Central memory CD8-positive, alpha-beta T cell (primary cell): ENCODE data around the gene CDHR2.

Experiments
- ATAC-seq: fragments of 150-1000 bp; cut with Tn5 transposase; replicated peaks from 2 replicates; pipeline ENCODE4 v1.10.0; 2022; ENCODE audit warnings: mild to moderate bottlenecking, moderate FRiP score, moderate number of reproducible peaks; ENCODE audit not compliant: poor library complexity, severe bottlenecking; ENCODE audit errors: extremely low read depth
- DNase-seq, 2 donors: peaks; one replicate each; pipeline ENCODE4 v3.0.0; 2021; ENCODE audit warnings: low spot score in 2 of 2
- H3K27ac Mint-ChIP-seq: one replicate; pipeline ENCODE4 v1.8.0; 2022; ENCODE audit warnings: low read depth, mild to moderate bottlenecking, moderate library complexity, mixed read lengths
- H3K27me3 Mint-ChIP-seq: one replicate; pipeline ENCODE4 v1.8.0; 2022; ENCODE audit warnings: mixed read lengths
- H3K36me3 Mint-ChIP-seq: one replicate; pipeline ENCODE4 v1.8.0; 2022; ENCODE audit warnings: mild to moderate bottlenecking, moderate library complexity, mixed read lengths; ENCODE audit not compliant: insufficient read depth
- H3K4me1 Mint-ChIP-seq: one replicate; pipeline ENCODE4 v1.8.0; 2022; ENCODE audit warnings: mixed read lengths
- H3K4me3 Mint-ChIP-seq: one replicate; pipeline ENCODE4 v1.8.0; 2022; ENCODE audit warnings: mild to moderate bottlenecking, moderate library complexity, mixed read lengths
- H3K9me3 Mint-ChIP-seq: one replicate; pipeline ENCODE4 v1.8.0; 2022; ENCODE audit warnings: mixed read lengths

CDHR2 gene

GRCh38 chr5:176601901-176602482 is 52.9 kb downstream of the CDHR2 start:
- ATAC-seq (no peak), DNase-seq (no peak)
- Mint-ChIP-seq H3K36me3 (peaks cover 2% of the 10 kb centered on the region), H3K4me3 (no peak overlapping the region), H3K27ac (no peak overlapping the region), H3K27me3 (no peaks in the 10 kb centered on the region), H3K9me3 (no peaks in the 10 kb centered on the region), H3K4me1 (no peaks in the 10 kb centered on the region)

GRCh38 chr5:176603091-176603490 is 53.9 kb downstream of the CDHR2 start:
- no peak for ATAC-seq
- H3K36me3 Mint-ChIP-seq, result peaks cover 2% of the 10 kb centered on the region
- no peaks in the 10 kb centered on the region for H3K27me3 Mint-ChIP-seq
- no peaks in the 10 kb centered on the region for H3K4me1 Mint-ChIP-seq
- H3K9me3 Mint-ChIP-seq, result no peaks in the 10 kb centered on the region
- no peak for DNase-seq
- H3K27ac Mint-ChIP-seq, result no peak overlapping the region
- H3K4me3 Mint-ChIP-seq, result no peak overlapping the region

- Mint-ChIP-seq H3K9me3 (no peaks in the 10 kb centered on the region), H3K36me3 (peaks cover 2% of the 10 kb centered on the region), H3K4me3 (no peak overlapping the region), H3K27me3 (peaks cover 9% of the 10 kb centered on the region), H3K4me1 (peaks cover 9% of the 10 kb centered on the region), H3K27ac (no peak overlapping the region)
- DNase-seq, result no peak
- ATAC-seq, result no peak
Measured at GRCh38 chr5:176606032-176606431, 56.9 kb downstream of the CDHR2 start.

- H3K27ac Mint-ChIP-seq, result no peak overlapping the region
- peaks cover 17% of the 10 kb centered on the region for H3K27me3 Mint-ChIP-seq
Measured at GRCh38 chr5:176606875-176607274, 57.7 kb downstream of the CDHR2 start.

GRCh38 chr5:176608142-176608705 is 59.1 kb downstream of the CDHR2 start:
- no peaks in the 10 kb centered on the region for H3K9me3 Mint-ChIP-seq
- no peak for ATAC-seq
- H3K4me1 Mint-ChIP-seq, result peaks cover 9% of the 10 kb centered on the region
- H3K27ac Mint-ChIP-seq, result no peak overlapping the region
- H3K4me3 Mint-ChIP-seq, result peak overlapping the region; percentile 85
- H3K36me3 Mint-ChIP-seq, result peaks cover 2% of the 10 kb centered on the region
- peaks cover 28% of the 10 kb centered on the region for H3K27me3 Mint-ChIP-seq
- no peak for DNase-seq

More at GRCh38 chr5:176606875-176607274, 57.7 kb downstream of the CDHR2 start:
- no peaks in the 10 kb centered on the region for H3K9me3 Mint-ChIP-seq
- no peak overlapping the region for H3K4me3 Mint-ChIP-seq
- peaks cover 9% of the 10 kb centered on the region for H3K4me1 Mint-ChIP-seq
- peaks cover 4% of the 10 kb centered on the region for H3K36me3 Mint-ChIP-seq
- ATAC-seq (no peak), DNase-seq (no peak)

- Mint-ChIP-seq H3K4me3 (peak overlapping the region; percentile 85), H3K9me3 (no peaks in the 10 kb centered on the region), H3K27ac (peak overlapping the region; percentile 52), H3K27me3 (peaks cover 28% of the 10 kb centered on the region), H3K4me1 (peaks cover 9% of the 10 kb centered on the region), H3K36me3 (peaks cover 2% of the 10 kb centered on the region)
- no peak for DNase-seq
- ATAC-seq, result no peak
Measured at GRCh38 chr5:176608937-176609723, 60.0 kb downstream of the CDHR2 start.

GRCh38 chr5:176609724-176610434 is 60.7 kb downstream of the CDHR2 start, which contains the start of gene GPRIN1:
Gene GPRIN1, minus strand, starts transcription at chr5:176610156. Its CDS starts 10,322 bp downstream, at chr5:176599834.
- ATAC-seq (peak; percentile 75), DNase-seq (peak in 1 of 2 donors; percentile 28)
- Mint-ChIP-seq H3K27me3 (peaks cover 29% of the 10 kb centered on the region), H3K9me3 (no peaks in the 10 kb centered on the region), H3K4me3 (peak within 1 kb of the TSS; percentile 85), H3K36me3 (peaks cover 2% of the 10 kb centered on the region), H3K4me1 (peaks cover 9% of the 10 kb centered on the region), H3K27ac (peak within 1 kb of the TSS; percentile 52)

- Mint-ChIP-seq H3K27me3 (peaks cover 34% of the 10 kb centered on the region), H3K4me1 (peaks cover 9% of the 10 kb centered on the region), H3K27ac (no peak overlapping the region), H3K4me3 (peak overlapping the region; percentile 73), H3K9me3 (no peaks in the 10 kb centered on the region), H3K36me3 (peaks cover 2% of the 10 kb centered on the region)
- DNase-seq (no peak), ATAC-seq (no peak)
Measured at GRCh38 chr5:176610435-176610773, 61.3 kb downstream of the CDHR2 start.

GRCh38 chr5:176611435-176611834 is 62.3 kb downstream of the CDHR2 start:
- no peak overlapping the region for H3K27ac Mint-ChIP-seq
- DNase-seq (no peak), ATAC-seq (no peak)
- H3K27me3 Mint-ChIP-seq, result peaks cover 44% of the 10 kb centered on the region
- H3K4me3 Mint-ChIP-seq, result no peak overlapping the region
- H3K4me1 Mint-ChIP-seq, result peaks cover 9% of the 10 kb centered on the region
- peaks cover 2% of the 10 kb centered on the region for H3K36me3 Mint-ChIP-seq
- no peaks in the 10 kb centered on the region for H3K9me3 Mint-ChIP-seq

- Mint-ChIP-seq H3K4me3 (no peak overlapping the region), H3K27me3 (peaks cover 50% of the 10 kb centered on the region), H3K4me1 (peaks cover 9% of the 10 kb centered on the region), H3K9me3 (no peaks in the 10 kb centered on the region), H3K36me3 (peaks cover 2% of the 10 kb centered on the region), H3K27ac (no peak overlapping the region)
- no peak for ATAC-seq
- DNase-seq, result no peak
Measured at GRCh38 chr5:176612008-176612407, 62.9 kb downstream of the CDHR2 start.

GRCh38 chr5:176612855-176613254 is 63.7 kb downstream of the CDHR2 start:
- Mint-ChIP-seq H3K27me3 (peaks cover 59% of the 10 kb centered on the region), H3K4me3 (no peak overlapping the region), H3K36me3 (peaks cover 2% of the 10 kb centered on the region), H3K4me1 (peaks cover 9% of the 10 kb centered on the region), H3K27ac (no peak overlapping the region), H3K9me3 (no peaks in the 10 kb centered on the region)
- ATAC-seq (no peak), DNase-seq (no peak)

- DNase-seq, result no peak
- ATAC-seq, result no peak
- H3K4me3 Mint-ChIP-seq, result no peak overlapping the region
- peaks cover 6% of the 10 kb centered on the region for H3K36me3 Mint-ChIP-seq
- no peaks in the 10 kb centered on the region for H3K9me3 Mint-ChIP-seq
- no peak overlapping the region for H3K27ac Mint-ChIP-seq
- H3K4me1 Mint-ChIP-seq, result no peaks in the 10 kb centered on the region
- peaks cover 62% of the 10 kb centered on the region for H3K27me3 Mint-ChIP-seq
Measured at GRCh38 chr5:176614805-176615478, 65.8 kb downstream of the CDHR2 start.
